ENCODE results near the gene MISP3. TPM values are rescaled to one million over a fixed set of nuclear protein-coding genes. Genes with fewer than 3 reads are reported as not detected.

Gene MISP3
- total and polyA plus RNA-seq, 11 donors: 3.5 to 28.7 (median 5.7) TPM

GRCh38 chr19:14086098-14086497 lies 13.5 kb downstream of the MISP3 start:
- no peak for TF ChIP-seq CTCF (IDR thresholded peaks at IDR 0.05)
- no peak for TF ChIP-seq POLR2A (IDR thresholded peaks at IDR 0.05)
- no peak for DNase-seq
- H3K9me3 ChIP-seq: no peaks in the 10 kb centered on the region
- H3K36me3 ChIP-seq: peaks cover 0 to 24% (median 18%) of the 10 kb centered on the region in 9 donors
- no peak for ATAC-seq
- intact Hi-C loops (cut with DNase I): loop anchor here in 1 of 10 donors (10.0 kb wide), 1 partner anchor 311 kb away; the partner anchor contains the start of gene C19orf53
- H3K4me1 ChIP-seq: peaks cover 4 to 20% (median 15%) of the 10 kb centered on the region in 12 donors
- WGBS, 4 donors: 88 to 92% (median 91%) methylated on average over 5 of the region's 5 CpGs
- no peaks in the 10 kb centered on the region for H3K27me3 ChIP-seq
- no peak overlapping the region for H3K27ac ChIP-seq
- no peak overlapping the region for H3K4me3 ChIP-seq

GRCh38 chr19:14088634-14089411 lies 16.2 kb downstream of the MISP3 start:
- Histone ChIP-seq H3K27ac (peak overlapping the region in 7 of 12 donors; percentile 24 to 92 (median 54)), H3K9me3 (peaks cover 0 to 13% (median 7%) of the 10 kb centered on the region in 12 donors), H3K4me3 (peak overlapping the region in 9 of 12 donors; percentile 33 to 96 (median 86)), H3K36me3 (peaks cover 0 to 24% (median 18%) of the 10 kb centered on the region in 9 donors), H3K4me1 (peaks cover 0 to 19% (median 12%) of the 10 kb centered on the region in 12 donors), H3K27me3 (no peaks in the 10 kb centered on the region)
- DNase-seq (no peak), ATAC-seq (no peak)
- intact Hi-C loops (cut with DNase I): loop anchor here in 1 of 10 donors (10.0 kb wide), 1 partner anchor 314 kb away; the partner anchor contains the start of gene C19orf53
- TF ChIP-seq CTCF (IDR thresholded peaks at IDR 0.05) (no peak), POLR2A (IDR thresholded peaks at IDR 0.05) (no peak)
- 87 to 89% (median 89%) methylated on average over 30 of the region's 30 CpGs for WGBS, 4 donors

GRCh38 chr19:14089412-14089661 lies 16.8 kb downstream of the MISP3 start:
- Histone ChIP-seq H3K4me3 (peak overlapping the region in 11 of 12 donors; percentile 19 to 96 (median 86)), H3K27me3 (no peaks in the 10 kb centered on the region), H3K9me3 (peaks cover 0 to 13% (median 7%) of the 10 kb centered on the region in 12 donors), H3K4me1 (peaks cover 0 to 19% (median 12%) of the 10 kb centered on the region in 12 donors), H3K36me3 (peaks cover 0 to 28% (median 18%) of the 10 kb centered on the region in 9 donors), H3K27ac (peak overlapping the region; percentile 23 to 99 (median 60))
- ATAC-seq (no peak), DNase-seq (no peak)
- intact Hi-C loops (cut with DNase I): loop anchor here in 1 of 10 donors (10.0 kb wide), 1 partner anchor 315 kb away; the partner anchor contains the start of gene C19orf53
- TF ChIP-seq POLR2A (IDR thresholded peaks at IDR 0.05) (no peak), CTCF (IDR thresholded peaks at IDR 0.05) (peak in 3 of 12 donors; percentile 12 to 31 (median 13))
- 12 to 24% (median 16%) methylated on average over 13 to 16 of the region's 16 CpGs for WGBS, 4 donors

Data from heart left ventricle (tissue), 16 donors.